Body of pancreas (tissue), 4 donors: ENCODE measurements around the gene FGL2.
"Not testable (repeated sequence)": the region's sequence is repeated elsewhere in the genome, so short reads cannot be mapped to it uniquely, and the experiment has no call there.

Experiments used
- POLR2A ChIP-seq, 3 donors: fragments of 450-650 bp; IDR thresholded peaks; one replicate each; pipeline ENCODE4 v1.6.1; 2016; ENCODE audit warnings: antibody characterized with exemption in 3 of 3, mild to moderate bottlenecking in 2 of 3
- TF ChIP-seq, protein P1 (sequence below), 7 experiments: fragments of 450-650 bp in 4 of 7; fragments of 200-600 bp in 3 of 7; sonication (generic) in 3 of 7; IDR thresholded peaks; one replicate each; pipeline ENCODE4 v1.5.1; 2016 to 2019; ENCODE audit warnings: antibody characterized with exemption in 7 of 7

DNA sequence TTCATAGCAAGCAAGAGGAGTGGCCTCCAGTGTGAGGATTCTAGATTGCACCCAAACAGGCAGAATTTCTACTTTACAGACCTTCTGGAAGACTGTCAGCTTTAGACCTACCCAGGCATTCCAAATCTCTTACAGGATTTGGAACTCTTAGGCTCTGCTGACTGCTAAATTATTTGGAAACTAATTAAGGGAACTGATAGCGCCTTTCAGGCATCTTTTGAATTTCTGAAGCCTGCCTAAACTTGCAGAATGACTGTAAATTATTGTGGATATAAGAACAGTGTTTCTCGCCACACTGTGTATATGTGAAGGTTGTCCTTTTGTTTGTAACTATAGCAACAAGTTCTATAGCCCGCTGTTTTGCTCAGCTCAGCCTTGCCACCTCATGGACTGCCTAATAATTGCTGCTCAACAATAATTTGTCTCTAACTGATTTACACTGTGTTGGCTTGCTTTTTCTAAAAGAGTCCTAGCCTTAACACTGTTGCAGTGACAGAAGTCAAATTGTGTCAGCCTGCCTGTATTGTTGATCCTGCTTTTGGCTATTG is 44.6 kb downstream of the FGL2 start:
- TF ChIP-seq, protein P1, sequence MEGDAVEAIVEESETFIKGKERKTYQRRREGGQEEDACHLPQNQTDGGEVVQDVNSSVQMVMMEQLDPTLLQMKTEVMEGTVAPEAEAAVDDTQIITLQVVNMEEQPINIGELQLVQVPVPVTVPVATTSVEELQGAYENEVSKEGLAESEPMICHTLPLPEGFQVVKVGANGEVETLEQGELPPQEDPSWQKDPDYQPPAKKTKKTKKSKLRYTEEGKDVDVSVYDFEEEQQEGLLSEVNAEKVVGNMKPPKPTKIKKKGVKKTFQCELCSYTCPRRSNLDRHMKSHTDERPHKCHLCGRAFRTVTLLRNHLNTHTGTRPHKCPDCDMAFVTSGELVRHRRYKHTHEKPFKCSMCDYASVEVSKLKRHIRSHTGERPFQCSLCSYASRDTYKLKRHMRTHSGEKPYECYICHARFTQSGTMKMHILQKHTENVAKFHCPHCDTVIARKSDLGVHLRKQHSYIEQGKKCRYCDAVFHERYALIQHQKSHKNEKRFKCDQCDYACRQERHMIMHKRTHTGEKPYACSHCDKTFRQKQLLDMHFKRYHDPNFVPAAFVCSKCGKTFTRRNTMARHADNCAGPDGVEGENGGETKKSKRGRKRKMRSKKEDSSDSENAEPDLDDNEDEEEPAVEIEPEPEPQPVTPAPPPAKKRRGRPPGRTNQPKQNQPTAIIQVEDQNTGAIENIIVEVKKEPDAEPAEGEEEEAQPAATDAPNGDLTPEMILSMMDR (IDR thresholded peaks at IDR 0.05): not testable (repeated sequence)
- not testable (repeated sequence) for TF ChIP-seq POLR2A (IDR thresholded peaks at IDR 0.05)
